Measurements from ENCODE around the gene SYT8. TPM values are rescaled to one million over a fixed set of nuclear protein-coding genes. Genes with fewer than 3 reads are reported as not detected.

SYT8 gene
- total and polyA plus RNA-seq, 2 experiments from 2014 or later = not detected

GRCh38 chr11:1839204-1839923, 4.6 kb downstream of the SYT8 start:
- H3K36me3 Mint-ChIP-seq (ENCODE audit: low read depth) = no peaks in the 10 kb centered on the region
- no peaks in the 10 kb centered on the region for H3K27me3 Mint-ChIP-seq (ENCODE audit: insufficient read depth, low read depth, poor library complexity)
- H2AFZ ChIP-seq = no peak overlapping the region
- no peak overlapping the region for H3K27ac ChIP-seq (ENCODE audit: low read depth)
- no peaks in the 10 kb centered on the region for H3K4me1 Mint-ChIP-seq
- H3K27ac Mint-ChIP-seq = no peak overlapping the region
- TF ChIP-seq ETS1 (IDR thresholded peaks at IDR 0.05) (no peak), ZNF331 (CRISPR knock-in tag; IDR thresholded peaks at IDR 0.05; ENCODE audit: low read depth) (no peak), EZH2phosphoT487 (IDR thresholded peaks at IDR 0.05; ENCODE audit: unreplicated experiment) (no peak)
- no peaks in the 10 kb centered on the region for H3K27me3 ChIP-seq (ENCODE audit: insufficient read depth)
- DNase-seq (ENCODE audit: low spot score) = no peak
- no peak overlapping the region for H3K4me3 ChIP-seq
- no peak for ATAC-seq
- H3K9me3 Mint-ChIP-seq = no peaks in the 10 kb centered on the region
- no peaks in the 10 kb centered on the region for H3K9me2 ChIP-seq (ENCODE audit: insufficient read depth)
- H3K4me3 Mint-ChIP-seq = no peak overlapping the region
- H3K4me2 ChIP-seq = no peak overlapping the region
- no peaks in the 10 kb centered on the region for H3K4me1 ChIP-seq (ENCODE audit: insufficient read depth)
- no peaks in the 10 kb centered on the region for H4K20me1 ChIP-seq (replicated peaks; ENCODE audit: insufficient read depth)
- no peaks in the 10 kb centered on the region for H3K79me2 ChIP-seq (replicated peaks; ENCODE audit: insufficient read depth)
- no peaks in the 10 kb centered on the region for H3K36me3 ChIP-seq (ENCODE audit: insufficient read depth)
- H3F3A ChIP-seq (replicated peaks; ENCODE audit: low read depth) = no peaks in the 10 kb centered on the region

- no peak overlapping the region for H3K27ac Mint-ChIP-seq
- Histone ChIP-seq H3F3A (replicated peaks; ENCODE audit: low read depth) (no peaks in the 10 kb centered on the region), H3K36me3 (ENCODE audit: insufficient read depth) (no peaks in the 10 kb centered on the region)
- no peak for TF ChIP-seq CREB1 (CRISPR knock-in tag; IDR thresholded peaks at IDR 0.05; ENCODE audit: low read depth)
- no peak for TF ChIP-seq NANOG (IDR thresholded peaks at IDR 0.05; ENCODE audit: borderline replicate concordance)
- TF ChIP-seq REST (IDR thresholded peaks at IDR 0.05; ENCODE audit: unreplicated experiment) = no peak
- TF ChIP-seq ZNF331 (CRISPR knock-in tag; IDR thresholded peaks at IDR 0.05; ENCODE audit: low read depth) = no peak
- no peak for TF ChIP-seq JUNB (IDR thresholded peaks at IDR 0.05; ENCODE audit: unreplicated experiment)
- no peak for TF ChIP-seq EZH2 (IDR thresholded peaks at IDR 0.05; ENCODE audit: low read depth, unreplicated experiment)
- no peak for TF ChIP-seq EZH2phosphoT487 (IDR thresholded peaks at IDR 0.05; ENCODE audit: unreplicated experiment)
- TF ChIP-seq ZNF114 (CRISPR knock-in tag; IDR thresholded peaks at IDR 0.05) = no peak
- no peak for TF ChIP-seq STAT1 (IDR thresholded peaks at IDR 0.05; ENCODE audit: unreplicated experiment)
Measured at GRCh38 chr11:1839924-1840779, 5.4 kb downstream of the SYT8 start.

More at GRCh38 chr11:1839924-1840779, 5.4 kb downstream of the SYT8 start:
- no peak overlapping the region for H3K4me3 ChIP-seq
- no peaks in the 10 kb centered on the region for H3K4me1 Mint-ChIP-seq
- H2AFZ ChIP-seq = no peak overlapping the region
- H3K4me1 ChIP-seq (ENCODE audit: insufficient read depth) = no peaks in the 10 kb centered on the region
- no peak overlapping the region for H3K4me3 Mint-ChIP-seq
- no peak for ATAC-seq
- peaks cover 6% of the 10 kb centered on the region for H3K27me3 Mint-ChIP-seq (ENCODE audit: insufficient read depth, low read depth, poor library complexity)
- H3K79me2 ChIP-seq (replicated peaks; ENCODE audit: insufficient read depth) = no peaks in the 10 kb centered on the region
- no peak for DNase-seq (ENCODE audit: low spot score)
- H3K4me2 ChIP-seq = no peak overlapping the region
- H3K9me3 Mint-ChIP-seq = no peaks in the 10 kb centered on the region
- no peaks in the 10 kb centered on the region for H3K36me3 Mint-ChIP-seq (ENCODE audit: low read depth)
- no peaks in the 10 kb centered on the region for H4K20me1 ChIP-seq (replicated peaks; ENCODE audit: insufficient read depth)
- H3K27ac ChIP-seq (ENCODE audit: low read depth) = no peak overlapping the region
- H3K27me3 ChIP-seq (ENCODE audit: insufficient read depth) = no peaks in the 10 kb centered on the region
- no peaks in the 10 kb centered on the region for H3K9me2 ChIP-seq (ENCODE audit: insufficient read depth)

Measured in GM23338 (cell line).